Endothelial cell of umbilical vein (primary cell): ENCODE data around the gene GNG2. TPM values are rescaled to one million over a fixed set of nuclear protein-coding genes. Genes with fewer than 3 reads are reported as not detected.

Experiments used
- BruUV-seq: library from RNA; stranded (reverse); fragments of 400-500 nt; replicated peaks from 2 replicates; lab custom pipeline; 2021; lab: Mats Ljungman, UMichigan
- CTCF ChIA-PET: fragments of 300-600, 350-600 bp; sonication (Branson Sonifier 250); formaldehyde crosslinking; loops from one replicate; lab custom pipeline; 2021; ENCODE audit warnings: antibody characterized with exemption, inconsistent platforms; lab: Charles Lee
- POLR2A ChIA-PET: fragments of 300-600, 350-600 bp; sonication (Branson Sonifier 250); formaldehyde crosslinking; loops from one replicate; lab custom pipeline; 2021; ENCODE audit warnings: antibody characterized with exemption, inconsistent platforms; lab: Charles Lee
- DNase-seq: peaks from one replicate; pipeline ENCODE4 v3.0.0-alpha.2; 2011; ENCODE audit warnings: low read depth, low spot score
- FAIRE-seq: peaks from 2 replicates; lab custom pipeline; 2011; peaks lifted over from hg19 to GRCh38; lab: Jason Lieb, UNC
- H2AFZ ChIP-seq: 2 replicates; pipeline ENCODE4 v1.6.0; 2012; ENCODE audit warnings: low read depth, low read length, control low read depth, inconsistent platforms
- H3K27ac ChIP-seq: 2 replicates; pipeline ENCODE4 v1.5.1; 2011; ENCODE audit warnings: low read depth, mild to moderate bottlenecking, control low read depth, low read length, moderate library complexity; ENCODE audit not compliant: insufficient read depth
- H3K27me3 ChIP-seq, 2 experiments: 2 replicates each; pipeline versions ENCODE4 v1.6.0 to v1.6.1; 2011; ENCODE audit warnings: low read length in 2 of 2, mixed read lengths in 1 of 2; ENCODE audit not compliant: control insufficient read depth in 2 of 2, insufficient read depth in 2 of 2
- H3K36me3 ChIP-seq, 2 experiments: 2 replicates in 1 of 2; 3 replicates in 1 of 2; pipeline ENCODE4 v1.5.1; 2011; ENCODE audit warnings: low read length in 2 of 2, mild to moderate bottlenecking in 1 of 2, moderate library complexity in 1 of 2; ENCODE audit not compliant: control insufficient read depth in 2 of 2, insufficient read depth in 2 of 2; ENCODE audit errors: extremely low read depth in 1 of 2
- H3K4me1 ChIP-seq: 3 replicates; pipeline ENCODE4 v1.5.1; 2011; ENCODE audit warnings: mild to moderate bottlenecking, low read length; ENCODE audit not compliant: control insufficient read depth, insufficient read depth; ENCODE audit errors: extremely low read depth
- H3K4me2 ChIP-seq: 2 replicates; pipeline ENCODE4 v1.6.1; 2011; ENCODE audit warnings: low read length, control low read depth, mixed read lengths; ENCODE audit not compliant: insufficient read depth
- H3K4me3 ChIP-seq, 3 experiments: fragments of 200-600 bp in 1 of 3; sonication (generic), shearing (Covaris generic) in 1 of 3; replicated peaks in 1 of 3; 2 replicates each; pipeline ENCODE4 v1.5.1; 2011 to 2016; ENCODE audit warnings: control low read depth in 3 of 3, low read length in 3 of 3, mild to moderate bottlenecking in 2 of 3, inconsistent platforms in 1 of 3, low read depth in 1 of 3, moderate library complexity in 1 of 3; ENCODE audit not compliant: insufficient read depth in 1 of 3
- H3K79me2 ChIP-seq: 2 replicates; pipeline ENCODE4 v1.6.0; 2012; ENCODE audit warnings: low read length, inconsistent platforms; ENCODE audit not compliant: control insufficient read depth, insufficient read depth
- H3K9ac ChIP-seq: replicated peaks from 2 replicates; pipeline ENCODE3; 2011; ENCODE audit warnings: low read length, control low read depth; ENCODE audit not compliant: insufficient read depth; ENCODE audit errors: extremely low read depth
- H3K9me1 ChIP-seq: replicated peaks from 3 replicates; pipeline ENCODE4 v1.6.0; 2011; ENCODE audit warnings: mild to moderate bottlenecking, low read length; ENCODE audit not compliant: control insufficient read depth, insufficient read depth; ENCODE audit errors: extremely low read depth
- H3K9me3 ChIP-seq: replicated peaks from 2 replicates; pipeline ENCODE4 v1.5.1; 2012; ENCODE audit warnings: low read length, inconsistent platforms; ENCODE audit not compliant: control insufficient read depth, insufficient read depth
- H4K20me1 ChIP-seq: replicated peaks from 2 replicates; pipeline ENCODE3; 2011; ENCODE audit warnings: mild to moderate bottlenecking, low read length; ENCODE audit not compliant: control insufficient read depth, insufficient read depth; ENCODE audit errors: extremely low read depth
- EZH2 ChIP-seq: IDR thresholded peaks from 2 replicates; pipeline ENCODE4 v1.6.1; 2012; ENCODE audit warnings: borderline replicate concordance, low read depth, mild to moderate bottlenecking, moderate library complexity, low read length, inconsistent platforms; ENCODE audit not compliant: severe bottlenecking
- FOS ChIP-seq: IDR thresholded peaks from 2 replicates; pipeline ENCODE4 v1.6.1; 2011; ENCODE audit warnings: mild to moderate bottlenecking, low read length, moderate library complexity, borderline replicate concordance; ENCODE audit not compliant: insufficient read depth
- GATA2 ChIP-seq: IDR thresholded peaks from 2 replicates; pipeline ENCODE4 v1.7.0; 2011; ENCODE audit warnings: low read depth, mild to moderate bottlenecking, moderate library complexity, mixed read lengths, low read length; ENCODE audit not compliant: insufficient read length, insufficient read depth
- JUN ChIP-seq: IDR thresholded peaks from 2 replicates; pipeline ENCODE4 v1.6.1; 2011; ENCODE audit warnings: borderline replicate concordance, low read depth; ENCODE audit not compliant: insufficient read length, insufficient read depth
- MYC ChIP-seq: IDR thresholded peaks from one replicate; pipeline ENCODE4 v1.6.1; 2011; ENCODE audit warnings: mild to moderate bottlenecking, low read depth, low read length
- POLR2A ChIP-seq: IDR thresholded peaks from 2 replicates; pipeline ENCODE4 v1.6.1; 2012; ENCODE audit warnings: low read depth, mild to moderate bottlenecking, control low read depth, low read length
- POLR2AphosphoS5 ChIP-seq: IDR thresholded peaks from 2 replicates; pipeline ENCODE4 v1.6.1; 2012; ENCODE audit warnings: low read depth, mild to moderate bottlenecking, control low read depth, low read length, moderate library complexity; ENCODE audit not compliant: insufficient read depth
- dilution Hi-C: fragments of 300-500 bp; cut with MboI; formaldehyde crosslinking; loops from one replicate; pipeline ENCODE4 v1.15.0; 2019; ENCODE audit warnings: low sequenced_read_pairs; ENCODE audit not compliant: extremely low pct_ligation_motif_present
- intact Hi-C: fragments of 100-400 bp; cut with micrococcal nuclease; formaldehyde crosslinking; loops from one replicate; pipeline ENCODE4 v1.10.0; 2022
- polyA plus RNA-seq, 4 experiments: library from polyadenylated mRNA; depleted of rRNA in 3 of 4; stranded (reverse) in 3 of 4; unstranded in 1 of 4; fragments of >200 nt; gene quantifications; 2 replicates each; pipeline versions ENCODE4 v1.2.1 to v1.2.3, GENCODE V29; 2011 to 2012; ENCODE audit warnings: missing spikeins in 1 of 4
- total RNA-seq: library from RNA; stranded (reverse); gene quantifications from 2 replicates; pipeline ENCODE4 v1.2.3, GENCODE V29; 2021
- TF ChIP-seq, protein P1 (sequence below), 2 donors: IDR thresholded peaks; 1 replicate in 1 of 2; 2 replicates in 1 of 2; pipeline ENCODE4 v1.5.1; 2011; ENCODE audit warnings: low read length in 2 of 2, mild to moderate bottlenecking in 2 of 2, moderate library complexity in 2 of 2, control low read depth in 1 of 2, inconsistent platforms in 1 of 2, low read depth in 1 of 2; ENCODE audit not compliant: insufficient read depth in 1 of 2; ENCODE audit errors: extremely low read depth in 1 of 2
- TF ChIP-seq, protein P2 (sequence below): IDR thresholded peaks from 2 replicates; pipeline ENCODE4 v1.6.1; 2011; ENCODE audit not compliant: insufficient read depth, insufficient read length

GNG2 gene
- total and polyA plus RNA-seq, 2 donors (not counting 3 experiments of a cell fraction or from before 2014, with no cell fraction given), result not detected

DNA sequence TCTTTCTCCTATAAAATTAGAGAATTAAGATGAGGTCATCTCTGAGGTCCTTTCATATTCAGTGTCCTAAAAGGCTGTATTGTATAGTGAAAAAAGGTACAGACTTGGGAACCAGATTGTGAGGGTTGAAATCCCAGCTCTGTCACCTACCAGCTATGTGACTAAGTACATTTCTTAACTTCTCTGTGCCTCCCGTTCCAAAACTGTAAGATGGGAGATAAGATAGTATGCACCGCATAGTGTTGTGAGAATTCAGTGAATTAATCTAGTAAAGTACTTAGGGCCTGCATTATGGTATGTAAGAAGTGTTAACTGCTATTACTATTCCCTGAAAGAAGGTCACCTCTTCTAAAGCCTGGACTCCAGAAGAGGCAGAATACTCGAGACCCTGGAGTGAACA, 60.6 kb downstream of the GNG2 start:
- Histone ChIP-seq H3K36me3 (no peaks in the 10 kb centered on the region), H3K4me1 (no peaks in the 10 kb centered on the region), H3K4me3 (no peak overlapping the region), H3K27me3 (peaks cover 20 to 33% of the 10 kb centered on the region in 2 experiments), H3K4me2 (no peak overlapping the region), H3K79me2 (no peaks in the 10 kb centered on the region), H2AFZ (no peak overlapping the region), H3K9me1 (no peaks in the 10 kb centered on the region), H3K27ac (no peak overlapping the region), H3K9me3 (no peaks in the 10 kb centered on the region), H3K9ac (no peak overlapping the region), H4K20me1 (no peaks in the 10 kb centered on the region)
- CTCF ChIA-PET, result no interaction called here
- DNase-seq, result no peak
- intact Hi-C loops (no loop called here), dilution Hi-C loops (no loop called here)
- no TSS peak for BruUV-seq
- FAIRE-seq, result no peak
- TF ChIP-seq JUN, result no peak
- TF ChIP-seq, protein P1, sequence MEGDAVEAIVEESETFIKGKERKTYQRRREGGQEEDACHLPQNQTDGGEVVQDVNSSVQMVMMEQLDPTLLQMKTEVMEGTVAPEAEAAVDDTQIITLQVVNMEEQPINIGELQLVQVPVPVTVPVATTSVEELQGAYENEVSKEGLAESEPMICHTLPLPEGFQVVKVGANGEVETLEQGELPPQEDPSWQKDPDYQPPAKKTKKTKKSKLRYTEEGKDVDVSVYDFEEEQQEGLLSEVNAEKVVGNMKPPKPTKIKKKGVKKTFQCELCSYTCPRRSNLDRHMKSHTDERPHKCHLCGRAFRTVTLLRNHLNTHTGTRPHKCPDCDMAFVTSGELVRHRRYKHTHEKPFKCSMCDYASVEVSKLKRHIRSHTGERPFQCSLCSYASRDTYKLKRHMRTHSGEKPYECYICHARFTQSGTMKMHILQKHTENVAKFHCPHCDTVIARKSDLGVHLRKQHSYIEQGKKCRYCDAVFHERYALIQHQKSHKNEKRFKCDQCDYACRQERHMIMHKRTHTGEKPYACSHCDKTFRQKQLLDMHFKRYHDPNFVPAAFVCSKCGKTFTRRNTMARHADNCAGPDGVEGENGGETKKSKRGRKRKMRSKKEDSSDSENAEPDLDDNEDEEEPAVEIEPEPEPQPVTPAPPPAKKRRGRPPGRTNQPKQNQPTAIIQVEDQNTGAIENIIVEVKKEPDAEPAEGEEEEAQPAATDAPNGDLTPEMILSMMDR (IDR thresholded peaks at IDR 0.05; ENCODE audit: extremely low read depth in 1 of 2, insufficient read depth in 1 of 2, low read depth in 1 of 2, low read length in 2 of 2), result no peak
- no peak for TF ChIP-seq FOS
- no peak for TF ChIP-seq POLR2AphosphoS5
- TF ChIP-seq MYC, result no peak
- no peak for TF ChIP-seq POLR2A
- TF ChIP-seq GATA2, result no peak
- TF ChIP-seq, protein P2, sequence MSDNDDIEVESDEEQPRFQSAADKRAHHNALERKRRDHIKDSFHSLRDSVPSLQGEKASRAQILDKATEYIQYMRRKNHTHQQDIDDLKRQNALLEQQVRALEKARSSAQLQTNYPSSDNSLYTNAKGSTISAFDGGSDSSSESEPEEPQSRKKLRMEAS, result no peak
- no peak for TF ChIP-seq EZH2
- POLR2A ChIA-PET, result no interaction called here
